Adrenal gland (tissue), 12 donors: ENCODE measurements around the gene ZNRF3. TPM values are rescaled to one million over a fixed set of nuclear protein-coding genes. Genes with fewer than 3 reads are reported as not detected.

ENCODE experiments used
- DNase-seq, 7 donors: peaks; one replicate each; pipeline ENCODE4 v3.0.0-alpha.2; 2019 to 2020
- H3K27ac ChIP-seq, 5 donors: fragments of 200-600 bp; sonication (generic) in 4 of 5; 1 replicate in 3 of 5; 2 replicates in 2 of 5; pipeline versions ENCODE4 v1.5.1 to v1.8.0; 2016 to 2020; ENCODE audit warnings: mild to moderate bottlenecking in 1 of 5
- H3K27me3 ChIP-seq: fragments of 200-600 bp; 2 replicates; pipeline ENCODE4 v1.8.0; 2021
- H3K36me3 ChIP-seq, 2 donors: fragments of 200-600 bp; replicated peaks in 1 of 2; 1 replicate in 1 of 2; 2 replicates in 1 of 2; pipeline versions ENCODE4 v1.5.1 to v1.8.0; 2018 to 2022
- H3K4me1 ChIP-seq, 2 donors: fragments of 200-600 bp; replicated peaks in 1 of 2; 1 replicate in 1 of 2; 2 replicates in 1 of 2; pipeline versions ENCODE4 v1.5.1 to v1.8.0; 2018 to 2021
- H3K4me3 ChIP-seq, 4 donors: fragments of 200-600 bp; sonication (generic) in 3 of 4; one replicate each; pipeline ENCODE4 v1.5.1; 2016 to 2018
- H3K9me3 ChIP-seq, 3 donors: fragments of 200-600 bp; sonication (generic) in 1 of 3; replicated peaks in 1 of 3; 1 replicate in 2 of 3; 2 replicates in 1 of 3; pipeline versions ENCODE4 v1.5.1 to v1.8.0; 2016 to 2021
- CTCF ChIP-seq, 6 experiments: fragments of 450-650 bp in 4 of 6; fragments of 200-600 bp in 2 of 6; sonication (generic) in 1 of 6; IDR thresholded peaks; 1 replicate in 5 of 6; 2 replicates in 1 of 6; pipeline versions ENCODE4 v1.5.1 to v1.8.0; 2016 to 2021; ENCODE audit warnings: antibody characterized with exemption in 6 of 6, mild to moderate bottlenecking in 2 of 6, moderate library complexity in 1 of 6
- POLR2A ChIP-seq, 2 donors: fragments of 450-650 bp; IDR thresholded peaks; one replicate each; pipeline ENCODE4 v1.6.1; 2017; ENCODE audit warnings: antibody characterized with exemption in 2 of 2, mild to moderate bottlenecking in 2 of 2, moderate library complexity in 1 of 2
- WGBS, 4 donors: extraction: QIAGEN DNeasy Blood & Tissue Kit in 2 of 4; methylation state at CpG; one replicate each; pipeline versions ENCODE4 v1.1.5 to v1.1.7; 2013 to 2017; 5-methylcytosine and 5-hydroxymethylcytosine counted together
- intact Hi-C, 2 donors: fragments of 100-400 bp; cut with DNase I; formaldehyde crosslinking; loops; one replicate each; pipeline versions ENCODE4 v1.14.1 to v1.15.0; 2022 to 2023
- polyA plus RNA-seq, 3 donors: library from polyadenylated mRNA; stranded (reverse); fragments of 200-250 nt in 2 of 3; fragments of 350-450 nt in 1 of 3; fragmentation: Illumina TruSeq in 1 of 3; extraction: RNeasy Lipid Tissue Mini Kit (QIAGEN cat#74804) in 1 of 3; gene quantifications; one replicate each; pipeline ENCODE4 v1.2.3, GENCODE V29; 2013 to 2014
- total RNA-seq, 9 donors: library from RNA; depleted of rRNA in 4 of 9; stranded (reverse); fragments of >200 nt in 4 of 9; fragments of 120-200 nt in 1 of 9; fragmentation: NEBNext Ultra II Directional in 1 of 9; extraction: Animal tissue kit (Norgen Biotek cat#: 25700) in 1 of 9; gene quantifications; one replicate each; pipeline versions ENCODE4 v1.1.0 to v1.2.4, GENCODE V29; 2013 to 2023
- donor health status: healthy with polysubstance abuse.
- donor health status: Bipolar disorder and iron deficiency.
- donor health status: DM: yes; HTN: yes; CAD: no.
- donor health status: DM: no; HTN: no; CAD: no.
- donor health status: DM: no; HTN: no; CAD: no.
- donor health status: DM: yes; HTN: yes; CAD: no.

The ZNRF3 gene
- total and polyA plus RNA-seq, 12 donors, result 3.1 to 40.9 (median 17.0) TPM

- 84 to 88% (median 86%) methylated on average over 6 of the region's 6 CpGs for WGBS, 4 donors
- no peak for TF ChIP-seq CTCF (IDR thresholded peaks at IDR 0.05)
- no peak for TF ChIP-seq POLR2A (IDR thresholded peaks at IDR 0.05)
- intact Hi-C loops, result loop anchor here in 1 of 2 donors (10.0 kb wide), 1 partner anchor 135 kb away; no protein-coding TSS in a partner anchor
- Histone ChIP-seq H3K36me3 (no peaks in the 10 kb centered on the region), H3K27ac (no peak overlapping the region), H3K4me1 (peaks cover 30 to 43% of the 10 kb centered on the region in 2 donors), H3K9me3 (no peaks in the 10 kb centered on the region), H3K4me3 (no peak overlapping the region), H3K27me3 (no peaks in the 10 kb centered on the region)
- DNase-seq, result no peak
Measured at GRCh38 chr22:28889478-28890024, 6.2 kb downstream of the ZNRF3 start.

- Histone ChIP-seq H3K4me1 (peaks cover 24 to 31% of the 10 kb centered on the region in 2 donors), H3K27ac (no peak overlapping the region), H3K36me3 (no peaks in the 10 kb centered on the region), H3K27me3 (no peaks in the 10 kb centered on the region), H3K9me3 (no peaks in the 10 kb centered on the region), H3K4me3 (no peak overlapping the region)
- intact Hi-C loops, result no loop called here
- TF ChIP-seq POLR2A (IDR thresholded peaks at IDR 0.05) (no peak), CTCF (IDR thresholded peaks at IDR 0.05) (no peak)
- no peak for DNase-seq
- WGBS, 4 donors, result 74 to 78% (median 77%) methylated on average over 2 of the region's 2 CpGs
Measured at GRCh38 chr22:28891156-28891733, 7.9 kb downstream of the ZNRF3 start.

DNA sequence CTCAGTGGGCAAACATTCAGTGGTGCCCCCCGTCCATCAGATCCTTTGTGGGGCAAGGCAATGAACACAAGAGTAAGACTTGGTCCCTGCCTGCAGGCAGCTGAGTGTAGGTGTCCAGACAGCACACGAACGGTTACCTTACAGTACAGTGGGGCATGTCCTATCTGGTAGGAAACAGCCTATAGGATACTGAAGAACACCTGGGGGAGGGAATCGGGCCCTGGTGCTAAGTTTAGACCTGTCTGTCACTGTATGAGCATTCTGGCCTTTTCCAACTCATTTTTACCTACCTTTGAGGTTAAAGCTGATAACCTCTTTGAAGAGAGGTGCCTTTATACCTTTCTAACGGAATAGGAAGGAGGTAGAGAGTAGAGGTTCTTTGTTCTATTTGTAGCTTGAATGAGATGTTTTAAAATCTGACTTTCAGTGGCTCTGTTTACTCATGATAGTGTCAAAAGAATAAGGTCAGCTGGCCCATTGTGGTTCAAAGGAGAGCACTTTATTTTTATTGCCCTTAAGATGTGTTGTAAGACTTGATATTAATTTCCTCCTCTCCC lies 8.9 kb downstream of the ZNRF3 start:
- H3K27me3 ChIP-seq, result no peaks in the 10 kb centered on the region
- H3K4me1 ChIP-seq, result peaks cover 19 to 31% of the 10 kb centered on the region in 2 donors
- TF ChIP-seq POLR2A (IDR thresholded peaks at IDR 0.05), result no peak
- TF ChIP-seq CTCF (IDR thresholded peaks at IDR 0.05), result no peak
- intact Hi-C loops, result no loop called here
- H3K4me3 ChIP-seq, result no peak overlapping the region
- WGBS, 4 donors, result 63 to 73% (median 67%) methylated on average over 5 of the region's 5 CpGs
- no peak for DNase-seq
- H3K36me3 ChIP-seq, result no peaks in the 10 kb centered on the region
- H3K27ac ChIP-seq, result peak overlapping the region in 2 of 5 donors; percentile 34
- no peaks in the 10 kb centered on the region for H3K9me3 ChIP-seq

DNA sequence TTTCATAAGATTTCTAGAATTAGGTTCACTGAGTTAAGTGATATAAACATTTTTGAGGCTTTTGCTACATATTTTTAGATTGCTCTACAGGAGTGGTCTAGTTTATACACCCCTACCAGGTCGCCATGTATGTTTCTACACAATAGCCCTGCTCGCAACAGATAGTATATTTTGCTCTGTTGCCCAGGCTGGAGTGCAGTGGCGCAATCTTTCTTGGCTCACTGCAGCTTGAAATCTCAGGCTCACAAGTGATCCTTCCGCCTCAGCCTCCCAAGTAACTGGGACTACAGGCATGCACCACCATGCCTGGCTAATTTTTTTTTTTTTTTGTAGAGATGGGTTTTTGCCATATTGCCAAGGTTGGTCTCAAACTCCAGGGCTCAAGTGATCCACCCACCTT lies 10.4 kb downstream of the ZNRF3 start:
- WGBS, 4 donors, result 93 to 98% (median 94%) methylated on average over 4 of the region's 4 CpGs
- Histone ChIP-seq H3K9me3 (no peaks in the 10 kb centered on the region), H3K36me3 (no peaks in the 10 kb centered on the region), H3K4me1 (peaks cover 15 to 23% of the 10 kb centered on the region in 2 donors), H3K27me3 (no peaks in the 10 kb centered on the region), H3K4me3 (no peak overlapping the region), H3K27ac (peak overlapping the region in 1 of 5 donors; percentile 34)
- no peak for DNase-seq
- intact Hi-C loops, result no loop called here
- TF ChIP-seq POLR2A (IDR thresholded peaks at IDR 0.05), result no peak
- TF ChIP-seq CTCF (IDR thresholded peaks at IDR 0.05), result no peak
